A549 (cell line): Measurements from ENCODE around the gene RGS16. TPM values are rescaled to one million over a fixed set of nuclear protein-coding genes. Genes with fewer than 3 reads are reported as not detected.

Source experiments
- ATAC-seq, 2 experiments: fragments of 200-7000 bp in 1 of 2; fragments of >200 bp in 1 of 2; cut with Nextera tagmentation in 1 of 2; cut with Tn5 transposase in 1 of 2; 3 replicates each; pipeline versions ENCODE4 v1.8.0 to v1.9.1; 2018 to 2020; ENCODE audit warnings: mild to moderate bottlenecking in 1 of 2, moderate library complexity in 1 of 2
- CTCF ChIA-PET: fragments of 300-600 bp; sonication (Branson Sonifier 250); formaldehyde crosslinking; extraction: SDS; loops from one replicate; lab custom pipeline; 2021; ENCODE audit warnings: antibody characterized with exemption, inconsistent platforms; lab: Yijun Ruan, JAX
- POLR2A ChIA-PET: fragments of 350-600 bp; formaldehyde crosslinking; extraction: SDS; loops from one replicate; lab custom pipeline; 2021; ENCODE audit warnings: antibody characterized with exemption, inconsistent platforms; lab: Yijun Ruan, JAX
- DNase-seq, 2 experiments: peaks; one replicate each; pipeline versions ENCODE4 v3.0.0 to v3.0.0-alpha.2; 2011 to 2016; ENCODE audit warnings: low read depth in 1 of 2, low spot score in 1 of 2
- FAIRE-seq: peaks from 2 replicates; lab custom pipeline; 2011; peaks lifted over from hg19 to GRCh38; lab: Jason Lieb, UNC
- H3K27ac ChIP-seq, 2 experiments: fragments of >200 bp; sonication (Bioruptor Twin); formaldehyde crosslinking; 3 replicates each; pipeline ENCODE4 v1.5.1; 2016 to 2017
- H3K4me1 ChIP-seq: fragments of >200 bp; sonication (Bioruptor Twin); formaldehyde crosslinking; 3 replicates; pipeline ENCODE4 v1.6.1; 2016
- H3K4me2 ChIP-seq: fragments of >200 bp; sonication (Bioruptor Twin); formaldehyde crosslinking; 3 replicates; pipeline ENCODE4 v1.6.1; 2016
- H3K4me3 ChIP-seq: fragments of >200 bp; sonication (Bioruptor Twin); formaldehyde crosslinking; 3 replicates; pipeline ENCODE4 v1.5.1; 2016
- H3K9me3 ChIP-seq: fragments of >200 bp; sonication (Bioruptor Twin); formaldehyde crosslinking; 3 replicates; pipeline ENCODE4 v1.6.1; 2016
- CBX8 ChIP-seq: fragments of 200-600 bp; sonication (generic); IDR thresholded peaks from 2 replicates; pipeline ENCODE4 v1.6.1; 2016
- CHD2 ChIP-seq: fragments of 150-350 bp; IDR thresholded peaks from 2 replicates; pipeline ENCODE4 v1.6.1; 2014; ENCODE audit warnings: low read length; ENCODE audit not compliant: partially characterized antibody
- CHD4 ChIP-seq: fragments of 200-600 bp; sonication (generic); IDR thresholded peaks from 2 replicates; pipeline ENCODE4 v1.6.1; 2016; ENCODE audit warnings: antibody characterized with exemption, mild to moderate bottlenecking, borderline replicate concordance
- E2F6 ChIP-seq: IDR thresholded peaks from 2 replicates; pipeline ENCODE4 v1.6.1; 2012; ENCODE audit warnings: low read depth, borderline replicate concordance
- ESRRA ChIP-seq: fragments of 150-350 bp; IDR thresholded peaks from 2 replicates; pipeline ENCODE4 v1.6.1; 2014; ENCODE audit warnings: mild to moderate bottlenecking, low read length, borderline replicate concordance
- FOSL2 ChIP-seq, 2 experiments: fragments of 450-650 bp in 1 of 2; fragments of >200 bp in 1 of 2; sonication (Bioruptor Twin) in 1 of 2; formaldehyde crosslinking; IDR thresholded peaks; 2 replicates each; pipeline versions ENCODE4 v1.5.0 to v1.6.1; 2016 to 2020; ENCODE audit warnings: mild to moderate bottlenecking in 1 of 2, moderate library complexity in 1 of 2
- HDAC2 ChIP-seq: fragments of 200-600 bp; sonication (generic); IDR thresholded peaks from 2 replicates; pipeline ENCODE4 v1.6.1; 2016
- HOXA7 ChIP-seq: fragments of 250-450 bp; sonication (Bioruptor Pico); IDR thresholded peaks from 2 replicates; pipeline ENCODE4 v1.5.0; 2020; ENCODE audit warnings: mild to moderate bottlenecking, moderate library complexity
- HOXB13 ChIP-seq: fragments of 250-450 bp; sonication (Bioruptor Pico); IDR thresholded peaks from 2 replicates; pipeline ENCODE4 v1.5.0; 2020; ENCODE audit warnings: low read depth, mild to moderate bottlenecking, moderate library complexity
- JUN ChIP-seq, 2 experiments: fragments of >200 bp; sonication (Bioruptor Twin); formaldehyde crosslinking; IDR thresholded peaks; 2 replicates in 1 of 2; 3 replicates in 1 of 2; pipeline ENCODE4 v1.6.1; 2016 to 2017
- KDM1A ChIP-seq: fragments of 200-600 bp; sonication (generic); IDR thresholded peaks from 2 replicates; pipeline ENCODE4 v1.6.1; 2016; ENCODE audit warnings: low read depth, mild to moderate bottlenecking
- KDM5A ChIP-seq: fragments of 200-600 bp; sonication (generic); IDR thresholded peaks from 2 replicates; pipeline ENCODE4 v1.6.1; 2016; ENCODE audit warnings: antibody characterized with exemption, mild to moderate bottlenecking
- MAFK ChIP-seq: fragments of 450-650 bp; IDR thresholded peaks from 2 replicates; pipeline ENCODE4 v1.6.1; 2014; ENCODE audit not compliant: partially characterized antibody
- MAZ ChIP-seq: fragments of 150-350 bp; IDR thresholded peaks from 2 replicates; pipeline ENCODE4 v1.6.1; 2014; ENCODE audit warnings: antibody characterized with exemption, low read depth, low read length, borderline replicate concordance
- PHF8 ChIP-seq: fragments of 200-600 bp; sonication (generic); IDR thresholded peaks from 2 replicates; pipeline ENCODE4 v1.6.1; 2016; ENCODE audit warnings: low read depth, mild to moderate bottlenecking, antibody characterized with exemption, moderate library complexity, borderline replicate concordance
- RARB ChIP-seq: fragments of 250-450 bp; sonication (Bioruptor Pico); IDR thresholded peaks from 2 replicates; pipeline ENCODE4 v1.8.0; 2021; ENCODE audit warnings: mild to moderate bottlenecking, moderate library complexity
- RCOR1 ChIP-seq: fragments of 150-350 bp; IDR thresholded peaks from 2 replicates; pipeline ENCODE4 v1.6.1; 2014; ENCODE audit warnings: antibody characterized with exemption, low read length, low read depth
- RFX5 ChIP-seq: fragments of 450-650 bp; IDR thresholded peaks from 2 replicates; pipeline ENCODE4 v1.7.1; 2014; ENCODE audit warnings: antibody characterized with exemption, mild to moderate bottlenecking, moderate library complexity
- RNF2 ChIP-seq: fragments of 200-600 bp; sonication (generic); IDR thresholded peaks from 2 replicates; pipeline ENCODE4 v1.6.1; 2016; ENCODE audit warnings: low read depth, mild to moderate bottlenecking, antibody characterized with exemption, moderate library complexity, borderline replicate concordance
- SREBF2 ChIP-seq: fragments of 450-650 bp; IDR thresholded peaks from 2 replicates; pipeline ENCODE4 v1.6.1; 2014; ENCODE audit warnings: mild to moderate bottlenecking, moderate library complexity
- TFCP2L1 ChIP-seq: fragments of 250-450 bp; sonication (Bioruptor Pico); IDR thresholded peaks from 2 replicates; pipeline ENCODE4 v1.5.0; 2021; ENCODE audit warnings: mild to moderate bottlenecking
- TP53 ChIP-seq: fragments of 250-450 bp; sonication (Bioruptor Pico); IDR thresholded peaks from 2 replicates; pipeline ENCODE4 v1.5.0; 2021; ENCODE audit warnings: mild to moderate bottlenecking, moderate library complexity
- ZFP36 ChIP-seq: fragments of 450-650 bp; IDR thresholded peaks from 2 replicates; pipeline ENCODE4 v1.6.1; 2014; ENCODE audit warnings: borderline replicate concordance; ENCODE audit not compliant: partially characterized antibody
- WGBS: methylation state at CpG from one replicate; pipeline ENCODE4 v1.1.6; 2017; ENCODE audit errors: missing lambda C conversion rate; 5-methylcytosine and 5-hydroxymethylcytosine counted together
- polyA plus RNA-seq, 4 experiments: library from polyadenylated mRNA; depleted of rRNA in 3 of 4; stranded (reverse); fragments of >200 nt; fragmentation: RNase III in 1 of 4; extraction: RNeasy Plus Mini Kit Qiagen cat#74134 plus additional on column Dnase treatment in 1 of 4; gene quantifications; 2 replicates in 3 of 4; 3 replicates in 1 of 4; pipeline ENCODE4 v1.2.3, GENCODE V29; 2011 to 2017
- TF ChIP-seq, protein P1 (sequence below): fragments of >200 bp; sonication (Bioruptor Twin); formaldehyde crosslinking; IDR thresholded peaks from 2 replicates; pipeline ENCODE4 v1.6.1; 2016
- TF ChIP-seq, protein P2 (sequence below): fragments of >200 bp; sonication (Bioruptor Twin); formaldehyde crosslinking; IDR thresholded peaks from 3 replicates; pipeline ENCODE4 v1.6.1; 2016
- TF ChIP-seq, protein P3 (sequence below): fragments of 200-600 bp; sonication (generic); IDR thresholded peaks from 2 replicates; pipeline ENCODE4 v1.6.1; 2016; ENCODE audit warnings: antibody characterized with exemption, mild to moderate bottlenecking, moderate library complexity
- TF ChIP-seq, protein P4 (sequence below): fragments of 150-350 bp; IDR thresholded peaks from 2 replicates; pipeline ENCODE4 v1.6.1; 2014; ENCODE audit warnings: low read depth, mild to moderate bottlenecking, low read length

The RGS16 gene
- polyA plus RNA-seq, 2 of the 4 experiments (the other 2 are of a cell fraction), result 0.13 to 0.45 TPM

GRCh38 chr1:182646739-182647138, 42.5 kb upstream of the RGS16 start:
- no peaks in the 10 kb centered on the region for H3K4me1 ChIP-seq
- ATAC-seq (no peak), FAIRE-seq (no peak), DNase-seq (no peak)
- H3K9me3 ChIP-seq, result no peaks in the 10 kb centered on the region
- no peak overlapping the region for H3K27ac ChIP-seq
- ChIA-PET POLR2A (no interaction called here), CTCF (no interaction called here)
- no peak for TF ChIP-seq KDM1A
- TF ChIP-seq, protein P1, sequence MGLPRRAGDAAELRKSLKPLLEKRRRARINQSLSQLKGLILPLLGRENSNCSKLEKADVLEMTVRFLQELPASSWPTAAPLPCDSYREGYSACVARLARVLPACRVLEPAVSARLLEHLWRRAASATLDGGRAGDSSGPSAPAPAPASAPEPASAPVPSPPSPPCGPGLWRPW, result no peak
- TF ChIP-seq HDAC2, result no peak
- TF ChIP-seq ESRRA, result no peak
- TF ChIP-seq KDM5A, result no peak
- TF ChIP-seq PHF8, result no peak
- no peak for TF ChIP-seq MAZ
- 0% methylated on average over 2 of the region's 2 CpGs for WGBS
- no peak overlapping the region for H3K4me3 ChIP-seq
- no peak overlapping the region for H3K4me2 ChIP-seq

DNA sequence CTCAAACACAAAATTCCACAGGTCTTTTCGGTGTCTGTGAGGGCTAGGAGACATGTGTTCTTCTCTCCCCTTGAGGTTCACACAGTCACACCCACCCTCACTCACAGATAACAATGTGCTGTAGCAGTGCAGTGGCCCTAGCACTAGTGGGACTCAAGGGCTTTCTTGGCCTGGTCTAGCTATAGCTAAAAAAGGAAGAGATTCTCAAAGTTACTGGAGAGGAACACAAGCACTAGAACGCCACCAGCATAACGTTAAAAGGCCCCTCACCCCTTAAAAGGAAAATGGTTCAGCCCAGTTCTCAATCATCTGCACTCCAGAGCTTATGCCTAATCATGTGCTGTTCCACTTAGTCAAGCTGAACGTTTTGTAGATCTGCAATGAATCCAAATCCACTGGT, 40.7 kb upstream of the RGS16 start:
- 14% methylated on average over 4 of the region's 4 CpGs for WGBS
- CTCF ChIA-PET, result interaction anchor here (0.6 to 1.5 kb wide), 3 partner anchors 13 to 140 kb away, joined by 3 to 4 read pairs (median 3); no protein-coding TSS in a partner anchor
- ATAC-seq (no peak), FAIRE-seq (no peak), DNase-seq (no peak)
- no peak overlapping the region for H3K4me2 ChIP-seq
- H3K4me3 ChIP-seq, result no peak overlapping the region
- H3K27ac ChIP-seq, result no peak overlapping the region
- H3K4me1 ChIP-seq, result no peaks in the 10 kb centered on the region
- POLR2A ChIA-PET, result no interaction called here
- TF ChIP-seq TP53, result no peak
- no peak for TF ChIP-seq SREBF2
- TF ChIP-seq MAFK, result no peak
- no peak for TF ChIP-seq FOSL2 (IDR thresholded peaks at IDR 0.05)
- no peak for TF ChIP-seq FOSL2 (CRISPR knock-in tag; IDR thresholded peaks at IDR 0.05)
- TF ChIP-seq PHF8, result no peak
- TF ChIP-seq HOXA7, result no peak
- TF ChIP-seq JUN (IDR thresholded peaks at IDR 0.05), result no peak
- no peak for TF ChIP-seq RNF2
- TF ChIP-seq RFX5, result no peak
- no peak for TF ChIP-seq ZFP36
- TF ChIP-seq, protein P2, sequence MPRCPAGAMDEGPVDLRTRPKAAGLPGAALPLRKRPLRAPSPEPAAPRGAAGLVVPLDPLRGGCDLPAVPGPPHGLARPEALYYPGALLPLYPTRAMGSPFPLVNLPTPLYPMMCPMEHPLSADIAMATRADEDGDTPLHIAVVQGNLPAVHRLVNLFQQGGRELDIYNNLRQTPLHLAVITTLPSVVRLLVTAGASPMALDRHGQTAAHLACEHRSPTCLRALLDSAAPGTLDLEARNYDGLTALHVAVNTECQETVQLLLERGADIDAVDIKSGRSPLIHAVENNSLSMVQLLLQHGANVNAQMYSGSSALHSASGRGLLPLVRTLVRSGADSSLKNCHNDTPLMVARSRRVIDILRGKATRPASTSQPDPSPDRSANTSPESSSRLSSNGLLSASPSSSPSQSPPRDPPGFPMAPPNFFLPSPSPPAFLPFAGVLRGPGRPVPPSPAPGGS, result no peak
- TF ChIP-seq TFCP2L1 (CRISPR knock-in tag), result no peak
- TF ChIP-seq, protein P1, result no peak
- no peak for TF ChIP-seq HOXB13 (CRISPR knock-in tag)
- TF ChIP-seq RARB, result no peak
- no peak for TF ChIP-seq RCOR1
- TF ChIP-seq, all 56 proteins: peak for 0
- H3K9me3 ChIP-seq, result no peaks in the 10 kb centered on the region

GRCh38 chr1:182643699-182644098, 39.5 kb upstream of the RGS16 start:
- 67% methylated on average over 3 of the region's 3 CpGs for WGBS
- DNase-seq, result no peak
- no peak overlapping the region for H3K4me3 ChIP-seq
- H3K9me3 ChIP-seq, result no peaks in the 10 kb centered on the region
- FAIRE-seq, result no peak
- ChIA-PET CTCF (no interaction called here), POLR2A (no interaction called here)
- H3K4me2 ChIP-seq, result no peak overlapping the region
- ATAC-seq, result no peak
- no peak overlapping the region; a peak in 1 of 6 replicates for H3K27ac ChIP-seq
- no peaks in the 10 kb centered on the region for H3K4me1 ChIP-seq
- TF ChIP-seq RNF2, result no peak
- TF ChIP-seq CBX8, result no peak
- TF ChIP-seq CHD2, result no peak
- TF ChIP-seq RFX5, result no peak
- no peak for TF ChIP-seq CHD4
- no peak for TF ChIP-seq PHF8
- TF ChIP-seq, protein P3, sequence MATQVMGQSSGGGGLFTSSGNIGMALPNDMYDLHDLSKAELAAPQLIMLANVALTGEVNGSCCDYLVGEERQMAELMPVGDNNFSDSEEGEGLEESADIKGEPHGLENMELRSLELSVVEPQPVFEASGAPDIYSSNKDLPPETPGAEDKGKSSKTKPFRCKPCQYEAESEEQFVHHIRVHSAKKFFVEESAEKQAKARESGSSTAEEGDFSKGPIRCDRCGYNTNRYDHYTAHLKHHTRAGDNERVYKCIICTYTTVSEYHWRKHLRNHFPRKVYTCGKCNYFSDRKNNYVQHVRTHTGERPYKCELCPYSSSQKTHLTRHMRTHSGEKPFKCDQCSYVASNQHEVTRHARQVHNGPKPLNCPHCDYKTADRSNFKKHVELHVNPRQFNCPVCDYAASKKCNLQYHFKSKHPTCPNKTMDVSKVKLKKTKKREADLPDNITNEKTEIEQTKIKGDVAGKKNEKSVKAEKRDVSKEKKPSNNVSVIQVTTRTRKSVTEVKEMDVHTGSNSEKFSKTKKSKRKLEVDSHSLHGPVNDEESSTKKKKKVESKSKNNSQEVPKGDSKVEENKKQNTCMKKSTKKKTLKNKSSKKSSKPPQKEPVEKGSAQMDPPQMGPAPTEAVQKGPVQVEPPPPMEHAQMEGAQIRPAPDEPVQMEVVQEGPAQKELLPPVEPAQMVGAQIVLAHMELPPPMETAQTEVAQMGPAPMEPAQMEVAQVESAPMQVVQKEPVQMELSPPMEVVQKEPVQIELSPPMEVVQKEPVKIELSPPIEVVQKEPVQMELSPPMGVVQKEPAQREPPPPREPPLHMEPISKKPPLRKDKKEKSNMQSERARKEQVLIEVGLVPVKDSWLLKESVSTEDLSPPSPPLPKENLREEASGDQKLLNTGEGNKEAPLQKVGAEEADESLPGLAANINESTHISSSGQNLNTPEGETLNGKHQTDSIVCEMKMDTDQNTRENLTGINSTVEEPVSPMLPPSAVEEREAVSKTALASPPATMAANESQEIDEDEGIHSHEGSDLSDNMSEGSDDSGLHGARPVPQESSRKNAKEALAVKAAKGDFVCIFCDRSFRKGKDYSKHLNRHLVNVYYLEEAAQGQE, result no peak
- no peak for TF ChIP-seq E2F6
- TF ChIP-seq RARB, result no peak
- TF ChIP-seq, protein P4, sequence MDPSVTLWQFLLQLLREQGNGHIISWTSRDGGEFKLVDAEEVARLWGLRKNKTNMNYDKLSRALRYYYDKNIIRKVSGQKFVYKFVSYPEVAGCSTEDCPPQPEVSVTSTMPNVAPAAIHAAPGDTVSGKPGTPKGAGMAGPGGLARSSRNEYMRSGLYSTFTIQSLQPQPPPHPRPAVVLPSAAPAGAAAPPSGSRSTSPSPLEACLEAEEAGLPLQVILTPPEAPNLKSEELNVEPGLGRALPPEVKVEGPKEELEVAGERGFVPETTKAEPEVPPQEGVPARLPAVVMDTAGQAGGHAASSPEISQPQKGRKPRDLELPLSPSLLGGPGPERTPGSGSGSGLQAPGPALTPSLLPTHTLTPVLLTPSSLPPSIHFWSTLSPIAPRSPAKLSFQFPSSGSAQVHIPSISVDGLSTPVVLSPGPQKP, result no peak
